Liver (tissue), 9 donors: ENCODE results near the gene ASNSD1. TPM values are rescaled to one million over a fixed set of nuclear protein-coding genes. Genes with fewer than 3 reads are reported as not detected.

Experiments
- DNase-seq: peaks from one replicate; pipeline ENCODE4 v3.0.0-alpha.2; 2017; ENCODE audit warnings: low spot score
- H3K27ac ChIP-seq, 2 donors: one replicate each; pipeline ENCODE4 v1.7.0; 2013; ENCODE audit warnings: inconsistent platforms in 2 of 2, low read length in 2 of 2, control low read depth in 1 of 2, low read depth in 1 of 2, mild to moderate bottlenecking in 1 of 2
- H3K27me3 ChIP-seq, 4 donors: one replicate each; pipeline versions ENCODE4 v1.6.1 to v1.7.0; 2013; ENCODE audit warnings: low read length in 3 of 4, inconsistent platforms in 1 of 4, mild to moderate bottlenecking in 1 of 4, moderate library complexity in 1 of 4; ENCODE audit not compliant: control insufficient read depth in 4 of 4, insufficient read depth in 4 of 4
- H3K36me3 ChIP-seq, 4 donors: one replicate each; pipeline versions ENCODE4 v1.6.1 to v1.7.0; 2013; ENCODE audit warnings: low read length in 3 of 4, mild to moderate bottlenecking in 3 of 4, low read depth in 1 of 4, moderate library complexity in 1 of 4; ENCODE audit not compliant: control insufficient read depth in 4 of 4, insufficient read depth in 3 of 4
- H3K4me1 ChIP-seq, 4 donors: one replicate each; pipeline versions ENCODE4 v1.6.1 to v1.7.0; 2013; ENCODE audit warnings: low read length in 3 of 4, mild to moderate bottlenecking in 3 of 4, moderate library complexity in 1 of 4; ENCODE audit not compliant: control insufficient read depth in 4 of 4, insufficient read depth in 4 of 4
- H3K4me3 ChIP-seq, 3 donors: one replicate each; pipeline versions ENCODE4 v1.6.1 to v1.7.0; 2013; ENCODE audit warnings: low read length in 3 of 3, control low read depth in 1 of 3, low read depth in 1 of 3, mild to moderate bottlenecking in 1 of 3
- H3K9ac ChIP-seq, 2 donors: one replicate each; pipeline ENCODE4 v1.7.0; 2013; ENCODE audit warnings: low read length in 2 of 2, mild to moderate bottlenecking in 2 of 2, moderate library complexity in 2 of 2, control low read depth in 1 of 2, low read depth in 1 of 2
- H3K9me3 ChIP-seq, 4 donors: one replicate each; pipeline versions ENCODE4 v1.6.1 to v1.7.0; 2013; ENCODE audit warnings: low read length in 3 of 4; ENCODE audit not compliant: control insufficient read depth in 4 of 4
- ATF3 ChIP-seq: IDR thresholded peaks from 2 replicates; pipeline ENCODE4 v1.6.1; 2016; ENCODE audit warnings: antibody characterized with exemption
- CTCF ChIP-seq: fragments of 150-350 bp; IDR thresholded peaks from 2 replicates; pipeline ENCODE4 v1.5.1; 2017; ENCODE audit warnings: improper control_type of control experiment, low read depth, low read length; ENCODE audit not compliant: missing input control
- EGR1 ChIP-seq, 2 donors: IDR thresholded peaks; 2 replicates each; pipeline ENCODE4 v1.6.1; 2016 to 2018; ENCODE audit warnings: antibody characterized with exemption in 2 of 2, low read depth in 2 of 2
- FOXA1 ChIP-seq: IDR thresholded peaks from 2 replicates; pipeline ENCODE4 v1.6.1; 2016; ENCODE audit warnings: antibody characterized with exemption
- FOXA2 ChIP-seq: IDR thresholded peaks from 2 replicates; pipeline ENCODE4 v1.6.1; 2016; ENCODE audit warnings: antibody characterized with exemption
- GABPA ChIP-seq, 2 donors: IDR thresholded peaks in 1 of 2; conservative IDR thresholded peaks in 1 of 2; 2 replicates each; pipeline ENCODE4 v1.6.1; 2016; ENCODE audit warnings: antibody characterized with exemption in 2 of 2, mild to moderate bottlenecking in 1 of 2, moderate library complexity in 1 of 2
- HNF4A ChIP-seq, 2 donors: conservative IDR thresholded peaks; 2 replicates each; pipeline ENCODE4 v1.6.1; 2016; ENCODE audit warnings: antibody characterized with exemption in 2 of 2, mild to moderate bottlenecking in 2 of 2
- HNF4G ChIP-seq: IDR thresholded peaks from 2 replicates; pipeline ENCODE4 v1.6.1; 2016; ENCODE audit warnings: antibody characterized with exemption
- JUND ChIP-seq, 2 donors: IDR thresholded peaks; 2 replicates each; pipeline ENCODE4 v1.6.1; 2016; ENCODE audit warnings: antibody characterized with exemption in 2 of 2
- MAX ChIP-seq: IDR thresholded peaks from 2 replicates; pipeline ENCODE4 v1.6.1; 2016; ENCODE audit warnings: antibody characterized with exemption
- NR2F2 ChIP-seq: IDR thresholded peaks from 2 replicates; pipeline ENCODE4 v1.6.1; 2016; ENCODE audit warnings: antibody characterized with exemption
- RAD21 ChIP-seq, 2 donors: IDR thresholded peaks; 2 replicates each; pipeline ENCODE4 v1.6.1; 2016; ENCODE audit warnings: antibody characterized with exemption in 2 of 2, mild to moderate bottlenecking in 2 of 2
- REST ChIP-seq: IDR thresholded peaks from 2 replicates; pipeline ENCODE4 v1.6.1; 2016; ENCODE audit warnings: antibody characterized with exemption, mild to moderate bottlenecking
- RXRA ChIP-seq, 2 donors: IDR thresholded peaks; 2 replicates each; pipeline ENCODE4 v1.6.1; 2017 to 2018; ENCODE audit warnings: antibody characterized with exemption in 2 of 2, mild to moderate bottlenecking in 1 of 2
- SP1 ChIP-seq: IDR thresholded peaks from 2 replicates; pipeline ENCODE4 v1.6.1; 2018; ENCODE audit warnings: antibody characterized with exemption, mild to moderate bottlenecking
- TAF1 ChIP-seq: conservative IDR thresholded peaks from 2 replicates; pipeline ENCODE4 v1.6.1; 2016; ENCODE audit warnings: antibody characterized with exemption, mild to moderate bottlenecking
- YY1 ChIP-seq: IDR thresholded peaks from 2 replicates; pipeline ENCODE4 v1.6.1; 2016; ENCODE audit warnings: antibody characterized with exemption, mild to moderate bottlenecking
- ZBTB33 ChIP-seq: IDR thresholded peaks from 2 replicates; pipeline ENCODE4 v1.6.1; 2016; ENCODE audit warnings: antibody characterized with exemption
- WGBS: extraction: QIAGEN DNeasy Blood & Tissue Kit; methylation state at CpG from one replicate; pipeline ENCODE4 v1.1.7; 2013; 5-methylcytosine and 5-hydroxymethylcytosine counted together
- polyA plus RNA-seq, 2 donors: library from polyadenylated mRNA; stranded (reverse) in 1 of 2; unstranded in 1 of 2; fragments of 200-250 nt in 1 of 2; fragments of >200 nt in 1 of 2; fragmentation: Nextera tagmentation in 1 of 2; extraction: Ambion mirVana in 1 of 2; gene quantifications; one replicate each; pipeline versions ENCODE4 v1.2.1 to v1.2.3, GENCODE V29; 2013 to 2015
- total RNA-seq, 2 donors: library from RNA; depleted of rRNA; stranded (reverse); fragments of >200 nt; gene quantifications; one replicate each; pipeline ENCODE4 v1.2.3, GENCODE V29; 2014
- donor health status: healthy.
- donor health status: healthy.
- donor health status: healthy.
- donor health status: healthy.
- donor health status: healthy.

ASNSD1 gene
- 10 to 100 TPM; 30.3 to 33.0 TPM for total RNA-seq
- 10 to 100 TPM; 19.8 to 20.8 TPM for polyA plus RNA-seq

GRCh38 chr2:189661148-189661956, at the start of gene ASNSD1:
Gene ASNSD1 (plus strand): TSS chr2:189661459. CDS start chr2:189666133, 4,674 bp downstream.
- DNase-seq: peak; percentile 97
- H3K27me3 ChIP-seq: no peaks in the 10 kb centered on the region
- H3K36me3 ChIP-seq: peaks cover 0 to under 1% (median 0%) of the 10 kb centered on the region in 4 donors
- under 1% methylated on average over 46 of the region's 46 CpGs for WGBS
- H3K4me1 ChIP-seq: peaks cover 2 to 12% (median 10%) of the 10 kb centered on the region in 4 donors
- peak within 1 kb of the TSS; percentile 84 to 98 (median 94) for H3K4me3 ChIP-seq
- peak within 1 kb of the TSS; percentile 85 to 89 for H3K27ac ChIP-seq
- peak; percentile 100 for TF ChIP-seq RAD21 (IDR thresholded peaks at IDR 0.05)
- peak; percentile 23 for TF ChIP-seq ATF3
- TF ChIP-seq RXRA (IDR thresholded peaks at IDR 0.05): peak; percentile 83 to 84
- TF ChIP-seq NR2F2: peak; percentile 87
- peak; percentile 80 for TF ChIP-seq YY1
- TF ChIP-seq HNF4A (conservative IDR thresholded peaks at IDR 0.05): peak; percentile 46 to 64
- peak; percentile 44 for TF ChIP-seq SP1
- no peak for TF ChIP-seq JUND (IDR thresholded peaks at IDR 0.05)
- no peak for TF ChIP-seq EGR1 (IDR thresholded peaks at IDR 0.05; ENCODE audit: low read depth in 2 of 2)
- TF ChIP-seq MAX: peak; percentile 80
- TF ChIP-seq TAF1: no peak
- peak; percentile 100 for TF ChIP-seq CTCF
- peak; percentile 99 for TF ChIP-seq ZBTB33
- peak; percentile 84 for TF ChIP-seq FOXA2
- TF ChIP-seq GABPA (IDR thresholded peaks at IDR 0.05 in 1 of 2, conservative IDR thresholded peaks at IDR 0.05 in 1 of 2): peak in 1 of 2 donors; percentile 74
- no peak for TF ChIP-seq FOXA1
- TF ChIP-seq HNF4G: no peak
- TF ChIP-seq REST: no peak
- no peaks in the 10 kb centered on the region for H3K9me3 ChIP-seq
- peak within 1 kb of the TSS; percentile 91 to 98 for H3K9ac ChIP-seq
